Uterus (tissue), 4 donors: ENCODE results near the gene ADRM1. TPM values are rescaled to one million over a fixed set of nuclear protein-coding genes. Genes with fewer than 3 reads are reported as not detected.

Experiments
- DNase-seq, 2 donors: peaks; one replicate each; pipeline ENCODE4 v3.0.0-alpha.2; 2019 to 2020
- H3K27ac ChIP-seq, 2 donors: fragments of 200-600 bp; sonication (generic); 1 replicate in 1 of 2; 2 replicates in 1 of 2; pipeline ENCODE4 v1.5.1; 2016 to 2018
- H3K27me3 ChIP-seq, 2 donors: fragments of 200-600 bp; sonication (generic); one replicate each; pipeline ENCODE4 v1.5.1; 2018 to 2019; ENCODE audit warnings: control low read depth in 1 of 2
- H3K36me3 ChIP-seq, 2 donors: fragments of 200-600 bp; sonication (generic); one replicate each; pipeline ENCODE4 v1.5.1; 2019; ENCODE audit warnings: control low read depth in 1 of 2
- H3K4me1 ChIP-seq, 2 donors: fragments of 200-600 bp; sonication (generic); one replicate each; pipeline ENCODE4 v1.5.1; 2018 to 2019; ENCODE audit warnings: control low read depth in 1 of 2
- H3K4me3 ChIP-seq, 2 donors: fragments of 200-600 bp; sonication (generic); 1 replicate in 1 of 2; 2 replicates in 1 of 2; pipeline ENCODE4 v1.5.1; 2018 to 2019; ENCODE audit warnings: mild to moderate bottlenecking in 1 of 2
- H3K9me3 ChIP-seq, 2 donors: fragments of 200-600 bp; sonication (generic); one replicate each; pipeline ENCODE4 v1.5.1; 2019; ENCODE audit warnings: control low read depth in 1 of 2
- CTCF ChIP-seq, 4 experiments: fragments of 200-600 bp in 2 of 4; fragments of 450-650 bp in 2 of 4; sonication (generic) in 2 of 4; IDR thresholded peaks; one replicate each; pipeline ENCODE4 v1.5.1; 2016 to 2019; ENCODE audit warnings: antibody characterized with exemption in 4 of 4, mild to moderate bottlenecking in 2 of 4, moderate library complexity in 1 of 4
- POLR2A ChIP-seq, 2 donors: fragments of 450-650 bp; IDR thresholded peaks; one replicate each; pipeline ENCODE4 v1.6.1; 2016; ENCODE audit warnings: antibody characterized with exemption in 2 of 2, mild to moderate bottlenecking in 1 of 2, moderate library complexity in 1 of 2
- intact Hi-C: fragments of 100-400 bp; cut with DNase I; formaldehyde crosslinking; loops from one replicate; pipeline ENCODE4 v1.15.1; 2023; ENCODE audit warnings: low total_unique reads
- total RNA-seq, 4 donors: library from RNA; depleted of rRNA in 3 of 4; stranded (reverse); fragments of >200 nt in 3 of 4; gene quantifications; one replicate each; pipeline versions ENCODE4 v1.1.0 to v1.2.4, GENCODE V29; 2014 to 2023
- donor health status: DM: yes; HTN: yes; CAD: no.

Gene ADRM1
- total RNA-seq, 4 donors from 2014 or later = 42.9 to 82.7 (median 60.9) TPM

GRCh38 chr20:62350098-62350628, 47.4 kb downstream of the ADRM1 start:
- H3K9me3 ChIP-seq = no peaks in the 10 kb centered on the region
- H3K27ac ChIP-seq = no peak overlapping the region
- DNase-seq = no peak
- H3K4me3 ChIP-seq = no peak overlapping the region
- peaks cover 0 to 10% of the 10 kb centered on the region in 2 donors for H3K4me1 ChIP-seq
- intact Hi-C loops = no loop called here
- TF ChIP-seq POLR2A (IDR thresholded peaks at IDR 0.05) (no peak), CTCF (IDR thresholded peaks at IDR 0.05) (no peak)
- no peaks in the 10 kb centered on the region for H3K36me3 ChIP-seq
- no peaks in the 10 kb centered on the region for H3K27me3 ChIP-seq

- Histone ChIP-seq H3K4me1 (peaks cover 6 to 17% of the 10 kb centered on the region in 2 donors), H3K4me3 (no peak overlapping the region), H3K27ac (no peak overlapping the region), H3K27me3 (no peaks in the 10 kb centered on the region), H3K9me3 (no peaks in the 10 kb centered on the region), H3K36me3 (no peaks in the 10 kb centered on the region)
- no peak for DNase-seq
- intact Hi-C loops = no loop called here
- TF ChIP-seq POLR2A (IDR thresholded peaks at IDR 0.05) (no peak), CTCF (IDR thresholded peaks at IDR 0.05) (no peak)
These were observed 48.0 kb downstream of the ADRM1 start for GRCh38 chr20:62350629-62351422.

GRCh38 chr20:62351469-62352401, 48.9 kb downstream of the ADRM1 start:
- TF ChIP-seq CTCF (IDR thresholded peaks at IDR 0.05) (no peak), POLR2A (IDR thresholded peaks at IDR 0.05) (no peak)
- no peak for DNase-seq
- Histone ChIP-seq H3K27ac (peak overlapping the region in 1 of 2 donors; percentile 68), H3K4me3 (no peak overlapping the region), H3K36me3 (no peaks in the 10 kb centered on the region), H3K4me1 (peaks cover 7 to 26% of the 10 kb centered on the region in 2 donors), H3K9me3 (no peaks in the 10 kb centered on the region), H3K27me3 (no peaks in the 10 kb centered on the region)
- intact Hi-C loops = no loop called here

GRCh38 chr20:62352402-62353288, 49.8 kb downstream of the ADRM1 start:
- no peak for TF ChIP-seq POLR2A (IDR thresholded peaks at IDR 0.05)
- peak; percentile 13 to 43 (median 28) for TF ChIP-seq CTCF (IDR thresholded peaks at IDR 0.05)
- Histone ChIP-seq H3K36me3 (no peaks in the 10 kb centered on the region), H3K27ac (peak overlapping the region; percentile 44 to 68), H3K9me3 (no peaks in the 10 kb centered on the region), H3K27me3 (no peaks in the 10 kb centered on the region), H3K4me3 (no peak overlapping the region), H3K4me1 (peaks cover 7 to 30% of the 10 kb centered on the region in 2 donors)
- peak; percentile 72 to 83 for DNase-seq
- intact Hi-C loops = no loop called here
